Lower leg skin (tissue), 4 donors: ENCODE data around the gene CPSF4L. TPM values are rescaled to one million over a fixed set of nuclear protein-coding genes. Genes with fewer than 3 reads are reported as not detected.

Experiments
- DNase-seq, 2 donors: peaks; one replicate each; pipeline ENCODE4 v3.0.0-alpha.2; 2019; ENCODE audit warnings: low spot score in 2 of 2
- H3K4me3 ChIP-seq: fragments of 200-600 bp; sonication (generic); 2 replicates; pipeline ENCODE4 v1.5.1; 2017; ENCODE audit warnings: mild to moderate bottlenecking, low read depth; ENCODE audit not compliant: poor library complexity, severe bottlenecking
- POLR2A ChIP-seq, 2 donors: fragments of 450-650 bp; IDR thresholded peaks; one replicate each; pipeline ENCODE4 v1.6.1; 2016 to 2017; ENCODE audit warnings: antibody characterized with exemption in 2 of 2, mild to moderate bottlenecking in 1 of 2, moderate library complexity in 1 of 2
- WGBS, 2 donors: methylation state at CpG; one replicate each; pipeline ENCODE4 v1.1.5; 2018; 5-methylcytosine and 5-hydroxymethylcytosine counted together
- intact Hi-C: fragments of 100-400 bp; cut with DNase I; formaldehyde crosslinking; loops from one replicate; pipeline ENCODE4 v1.15.0; 2023; ENCODE audit warnings: low total_unique reads
- total RNA-seq, 4 donors: library from RNA; depleted of rRNA; stranded (reverse); fragments of >200 nt; gene quantifications; one replicate each; pipeline ENCODE4 v1.1.0, GENCODE V29; 2016
- TF ChIP-seq, protein P1 (sequence below), 3 donors: fragments of 450-650 bp; IDR thresholded peaks; one replicate each; pipeline ENCODE4 v1.5.1; 2016; ENCODE audit warnings: antibody characterized with exemption in 3 of 3, mild to moderate bottlenecking in 3 of 3, moderate library complexity in 2 of 3

The CPSF4L gene
- total RNA-seq, 4 donors from 2014 or later = not detected

DNA sequence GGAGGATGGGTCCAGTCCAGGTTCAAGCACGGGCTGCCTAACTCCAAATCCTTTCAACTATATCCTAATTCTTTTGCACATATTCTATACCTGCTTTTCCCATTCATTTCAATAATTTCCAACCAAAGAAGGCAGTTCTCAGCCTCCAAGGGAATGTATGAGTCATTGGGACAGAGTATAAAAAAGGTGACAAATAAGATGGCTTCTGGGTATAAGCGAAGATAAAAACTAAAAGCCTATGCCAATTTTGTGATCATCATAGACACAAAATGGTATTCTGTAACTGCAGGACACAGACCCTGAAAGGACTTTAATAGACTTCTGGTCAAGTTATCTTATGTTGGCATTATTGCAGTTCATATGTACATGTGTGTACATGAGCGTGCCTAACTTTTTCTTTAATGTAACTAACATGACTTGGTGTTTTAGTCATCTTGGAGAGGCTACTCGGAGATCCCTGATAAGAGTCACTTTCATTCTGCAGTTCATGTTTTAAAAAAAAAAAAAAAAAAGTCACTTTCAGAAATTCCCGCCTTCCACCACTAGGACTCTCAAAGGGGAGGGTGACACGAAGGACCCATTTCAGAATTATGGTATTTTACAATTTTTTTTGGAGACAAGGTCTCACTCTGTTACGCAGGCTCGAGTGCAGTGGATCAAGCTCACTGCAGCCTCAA is 51.5 kb downstream of the CPSF4L start:
- TF ChIP-seq, protein P1, sequence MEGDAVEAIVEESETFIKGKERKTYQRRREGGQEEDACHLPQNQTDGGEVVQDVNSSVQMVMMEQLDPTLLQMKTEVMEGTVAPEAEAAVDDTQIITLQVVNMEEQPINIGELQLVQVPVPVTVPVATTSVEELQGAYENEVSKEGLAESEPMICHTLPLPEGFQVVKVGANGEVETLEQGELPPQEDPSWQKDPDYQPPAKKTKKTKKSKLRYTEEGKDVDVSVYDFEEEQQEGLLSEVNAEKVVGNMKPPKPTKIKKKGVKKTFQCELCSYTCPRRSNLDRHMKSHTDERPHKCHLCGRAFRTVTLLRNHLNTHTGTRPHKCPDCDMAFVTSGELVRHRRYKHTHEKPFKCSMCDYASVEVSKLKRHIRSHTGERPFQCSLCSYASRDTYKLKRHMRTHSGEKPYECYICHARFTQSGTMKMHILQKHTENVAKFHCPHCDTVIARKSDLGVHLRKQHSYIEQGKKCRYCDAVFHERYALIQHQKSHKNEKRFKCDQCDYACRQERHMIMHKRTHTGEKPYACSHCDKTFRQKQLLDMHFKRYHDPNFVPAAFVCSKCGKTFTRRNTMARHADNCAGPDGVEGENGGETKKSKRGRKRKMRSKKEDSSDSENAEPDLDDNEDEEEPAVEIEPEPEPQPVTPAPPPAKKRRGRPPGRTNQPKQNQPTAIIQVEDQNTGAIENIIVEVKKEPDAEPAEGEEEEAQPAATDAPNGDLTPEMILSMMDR (IDR thresholded peaks at IDR 0.05) = no peak
- TF ChIP-seq POLR2A (IDR thresholded peaks at IDR 0.05) = no peak
- intact Hi-C loops = no loop called here
- no peak overlapping the region for H3K4me3 ChIP-seq
- WGBS, 2 donors = 79 to 81% methylated on average over 8 of the region's 8 CpGs
- DNase-seq = no peak

DNA sequence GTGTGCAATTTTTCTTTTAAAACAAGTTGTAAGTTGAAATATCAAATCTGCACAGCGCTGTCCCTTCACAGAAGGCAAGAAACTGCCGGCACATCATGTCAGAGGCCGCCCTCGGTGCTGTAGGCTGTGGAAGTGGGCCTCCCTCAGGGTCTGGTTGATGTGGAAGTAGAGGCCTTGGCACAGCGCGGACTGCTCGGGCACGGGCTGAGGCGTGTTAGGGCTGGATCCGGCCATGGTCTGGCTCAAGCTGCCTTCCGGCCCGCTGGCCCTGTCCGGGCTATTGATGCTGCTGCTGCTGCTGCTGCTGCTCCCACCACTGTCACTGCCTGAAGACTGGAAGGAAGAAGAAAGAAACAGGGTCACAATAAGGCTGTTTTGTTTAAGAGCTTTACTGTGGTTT is 52.2 kb downstream of the CPSF4L start:
- WGBS, 2 donors = 87% methylated on average over 13 of the region's 13 CpGs

DNA sequence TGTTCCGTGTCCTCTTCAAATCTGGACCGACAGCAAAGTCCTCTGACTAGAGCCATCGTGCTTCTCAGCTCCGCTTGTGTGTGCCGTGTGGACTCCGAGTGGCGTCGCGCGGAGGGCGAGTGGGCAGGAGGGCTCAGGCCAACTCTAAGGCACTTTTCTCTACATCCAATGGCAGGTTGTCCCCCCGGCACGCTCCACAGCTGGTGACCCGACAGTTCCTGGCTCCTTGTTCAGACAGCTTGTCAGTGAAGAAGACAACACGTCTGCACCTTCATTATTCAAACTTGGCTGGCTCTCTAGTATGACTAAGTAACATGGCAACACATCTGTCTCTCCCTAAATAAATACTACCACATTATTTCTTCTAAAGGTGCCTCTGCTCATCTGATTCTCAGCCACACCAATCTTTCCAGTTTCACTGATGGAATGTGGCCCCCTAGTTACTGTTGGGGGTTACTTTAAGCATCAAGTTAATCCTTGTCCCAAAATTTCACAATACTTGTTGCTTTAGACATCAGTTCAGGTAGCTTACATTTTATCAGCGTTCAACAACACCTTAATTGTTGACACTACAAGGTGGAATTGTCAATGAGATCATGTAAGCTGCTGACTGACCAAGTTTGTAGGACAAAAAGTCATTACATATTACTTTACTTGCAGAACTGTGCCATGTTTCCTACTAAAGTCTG is 53.4 kb downstream of the CPSF4L start:
- intact Hi-C loops = no loop called here
- WGBS, 2 donors = 80 to 83% methylated on average over 16 of the region's 16 CpGs
- TF ChIP-seq, protein P1 (IDR thresholded peaks at IDR 0.05) = no peak
- TF ChIP-seq POLR2A (IDR thresholded peaks at IDR 0.05) = no peak

More for the DNA sequence above, 52.2 kb downstream of the CPSF4L start:
- H3K4me3 ChIP-seq = no peak overlapping the region
- DNase-seq = peak in 1 of 2 donors; percentile 53
- TF ChIP-seq, protein P1 (IDR thresholded peaks at IDR 0.05) = no peak
- no peak for TF ChIP-seq POLR2A (IDR thresholded peaks at IDR 0.05)
- intact Hi-C loops = no loop called here

DNA sequence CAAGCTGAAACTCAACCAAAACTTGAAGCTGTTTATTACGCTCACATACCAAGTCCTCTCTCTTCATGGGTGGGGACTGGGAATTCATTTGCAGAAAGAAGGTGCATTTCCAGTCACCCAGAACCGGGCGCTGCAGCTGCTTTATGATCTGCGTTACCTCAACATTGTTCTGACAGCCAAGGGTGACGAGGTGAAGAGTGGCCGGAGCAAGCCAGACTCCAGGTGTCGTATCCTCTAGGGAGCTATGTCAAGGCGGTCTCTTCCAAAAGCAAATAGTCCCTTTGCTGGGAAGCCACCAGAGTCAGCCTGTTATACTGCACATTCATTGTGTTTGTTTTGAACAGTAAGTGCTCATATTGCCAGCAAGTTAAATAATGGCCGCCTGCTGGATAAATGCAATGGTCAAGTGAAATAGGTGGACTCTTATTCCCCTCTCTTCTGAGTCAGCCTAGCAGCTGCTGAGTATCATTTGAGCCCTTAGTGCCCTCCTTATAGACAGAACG is 56.2 kb downstream of the CPSF4L start:
- no peak for TF ChIP-seq POLR2A (IDR thresholded peaks at IDR 0.05)
- TF ChIP-seq, protein P1 (IDR thresholded peaks at IDR 0.05) = no peak
- 79 to 82% methylated on average over 10 of the region's 10 CpGs for WGBS, 2 donors

More for the DNA sequence above, 53.4 kb downstream of the CPSF4L start:
- H3K4me3 ChIP-seq = no peak overlapping the region
- DNase-seq = peak in 1 of 2 donors; percentile 80

DNA sequence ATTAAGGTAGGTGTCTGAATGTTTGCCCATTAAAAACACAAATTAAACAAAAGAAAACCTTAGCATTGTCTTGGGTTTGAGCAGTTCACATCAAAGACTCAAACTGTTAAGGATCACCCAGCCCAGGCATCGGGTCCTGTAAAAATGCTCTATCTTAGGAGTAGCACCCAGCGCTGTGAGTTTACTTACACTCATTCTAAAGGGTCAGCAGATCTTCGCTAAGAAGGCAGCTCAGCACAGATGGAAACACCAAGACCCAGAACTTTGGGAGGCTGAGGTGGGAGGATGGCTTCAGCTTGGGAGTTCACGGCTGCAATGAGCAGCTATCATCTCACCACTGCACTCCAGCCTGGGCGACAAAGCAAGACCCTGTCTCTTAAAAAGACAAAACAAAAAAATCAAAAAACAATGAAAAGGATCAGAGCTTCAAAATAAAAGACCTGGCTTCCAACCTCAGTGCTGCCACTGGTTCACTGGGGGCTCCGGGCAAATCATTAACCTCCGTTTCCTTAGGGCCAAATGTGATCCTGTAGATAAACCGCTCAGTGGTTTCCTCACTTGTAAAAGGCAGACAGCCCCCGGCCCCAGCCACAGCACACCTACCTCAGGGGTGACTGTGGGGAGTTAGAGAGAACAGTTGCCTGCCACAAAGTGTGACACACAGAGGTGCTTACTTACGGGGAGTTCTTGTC is 57.7 kb downstream of the CPSF4L start:
- 77 to 81% methylated on average over 10 of the region's 10 CpGs for whole genome bisulfite sequencing, 2 donors
- peak in 1 of 2 donors; percentile 76 for DNase-seq
- intact Hi-C loops = no loop called here
- H3K4me3 ChIP-seq = no peak overlapping the region
- no peak for TF ChIP-seq POLR2A (IDR thresholded peaks at IDR 0.05)
- TF ChIP-seq, protein P1 (IDR thresholded peaks at IDR 0.05) = no peak

More for the DNA sequence above, 56.2 kb downstream of the CPSF4L start:
- DNase-seq = peak in 1 of 2 donors; percentile 59
- intact Hi-C loops = no loop called here
- no peak overlapping the region for H3K4me3 ChIP-seq
